HepG2 (cell line): ENCODE measurements around the gene LDLRAD4. TPM values are rescaled to one million over a fixed set of nuclear protein-coding genes. Genes with fewer than 3 reads are reported as not detected.

ENCODE experiments used
- ATF2 ChIP-seq: sonication (generic); formaldehyde crosslinking; IDR thresholded peaks from 2 replicates; pipeline ENCODE4 v1.4.0; 2020; ENCODE audit warnings: missing genetic modification reagents
- BRCA1 ChIP-seq: sonication (generic); formaldehyde crosslinking; IDR thresholded peaks from 2 replicates; pipeline ENCODE4 v1.4.0; 2020; ENCODE audit warnings: missing genetic modification reagents
- CBX1 ChIP-seq: IDR thresholded peaks from one replicate; pipeline ENCODE4 v1.6.1; 2016; ENCODE audit warnings: antibody characterized with exemption, low read depth
- DRAP1 ChIP-seq: IDR thresholded peaks from 2 replicates; pipeline ENCODE4 v1.6.1; 2016; ENCODE audit warnings: missing genetic modification reagents, missing compliant biosample characterization
- FUBP1 ChIP-seq: sonication (generic); formaldehyde crosslinking; IDR thresholded peaks from 2 replicates; pipeline ENCODE4 v1.5.1; 2020; ENCODE audit warnings: missing genetic modification reagents, mild to moderate bottlenecking, borderline replicate concordance
- GABPA ChIP-seq, 2 experiments: IDR thresholded peaks; 2 replicates each; pipeline ENCODE4 v1.6.1; 2011 to 2016; ENCODE audit warnings: low read depth in 2 of 2, low read length in 1 of 2, missing biosample characterization in 1 of 2, missing genetic modification characterization in 1 of 2
- HDAC2 ChIP-seq: sonication (generic); formaldehyde crosslinking; IDR thresholded peaks from 2 replicates; pipeline ENCODE4 v1.4.0; 2020; ENCODE audit warnings: missing genetic modification reagents
- HNF4A ChIP-seq: sonication (generic); formaldehyde crosslinking; IDR thresholded peaks from 2 replicates; pipeline ENCODE4 v1.4.0; 2020; ENCODE audit warnings: missing genetic modification reagents
- MIXL1 ChIP-seq: IDR thresholded peaks from 2 replicates; pipeline ENCODE4 v1.6.1; 2016
- MLX ChIP-seq: IDR thresholded peaks from 2 replicates; pipeline ENCODE4 v1.6.1; 2016
- MTF2 ChIP-seq: sonication (generic); formaldehyde crosslinking; IDR thresholded peaks from 2 replicates; pipeline ENCODE4 v1.5.0; 2020; ENCODE audit warnings: missing genetic modification reagents, borderline replicate concordance
- RBM39 ChIP-seq: fragments of 200-400 bp; formaldehyde crosslinking; IDR thresholded peaks from one replicate; pipeline ENCODE4 v1.6.1; 2018; ENCODE audit warnings: antibody characterized with exemption, mild to moderate bottlenecking, low read depth, low read length; ENCODE audit not compliant: poor library complexity, severe bottlenecking
- SSRP1 ChIP-seq: IDR thresholded peaks from 2 replicates; pipeline ENCODE4 v1.6.1; 2016; ENCODE audit warnings: control low read depth
- TFDP2 ChIP-seq: sonication (generic); formaldehyde crosslinking; IDR thresholded peaks from 2 replicates; pipeline ENCODE4 v1.4.0; 2020; ENCODE audit warnings: missing genetic modification reagents
- TOE1 ChIP-seq: sonication (generic); formaldehyde crosslinking; IDR thresholded peaks from 2 replicates; pipeline ENCODE4 v1.4.0; 2020; ENCODE audit warnings: mild to moderate bottlenecking, missing genetic modification reagents
- XBP1 ChIP-seq: sonication (generic); formaldehyde crosslinking; IDR thresholded peaks from 2 replicates; pipeline ENCODE4 v1.5.0; 2020; ENCODE audit warnings: missing genetic modification reagents
- ZBTB33 ChIP-seq: sonication (generic); formaldehyde crosslinking; IDR thresholded peaks from 2 replicates; pipeline ENCODE4 v1.4.0; 2020; ENCODE audit warnings: missing genetic modification reagents
- ZBTB7B ChIP-seq: sonication (generic); formaldehyde crosslinking; IDR thresholded peaks from 2 replicates; pipeline ENCODE4 v1.4.0; 2020; ENCODE audit warnings: missing genetic modification reagents
- ZEB1 ChIP-seq: IDR thresholded peaks from 2 replicates; pipeline ENCODE4 v1.6.1; 2012; ENCODE audit warnings: mild to moderate bottlenecking, low read depth, inconsistent platforms; ENCODE audit not compliant: insufficient replicate concordance
- ZMYM2 ChIP-seq: sonication (generic); formaldehyde crosslinking; IDR thresholded peaks from 2 replicates; pipeline ENCODE4 v1.8.0; 2022; ENCODE audit warnings: mild to moderate bottlenecking, missing genetic modification reagents
- ZNF382 ChIP-seq: sonication (generic); formaldehyde crosslinking; IDR thresholded peaks from 2 replicates; pipeline ENCODE4 v1.5.0; 2020; ENCODE audit warnings: missing genetic modification reagents, mild to moderate bottlenecking, borderline replicate concordance
- ZNF569 ChIP-seq: sonication (generic); formaldehyde crosslinking; IDR thresholded peaks from 2 replicates; pipeline ENCODE4 v1.5.0; 2020; ENCODE audit warnings: mild to moderate bottlenecking, missing genetic modification reagents, moderate library complexity, borderline replicate concordance
- ZSCAN29 ChIP-seq: sonication (generic); formaldehyde crosslinking; conservative IDR thresholded peaks from 2 replicates; pipeline ENCODE4 v1.4.0; 2020; ENCODE audit warnings: mild to moderate bottlenecking, missing genetic modification reagents
- ZSCAN31 ChIP-seq: sonication (generic); formaldehyde crosslinking; IDR thresholded peaks from 2 replicates; pipeline ENCODE4 v1.5.0; 2020; ENCODE audit warnings: low read depth, mild to moderate bottlenecking, missing genetic modification reagents
- polyA plus RNA-seq, 8 experiments: library from polyadenylated mRNA; depleted of rRNA in 3 of 8; stranded (reverse) in 7 of 8; unstranded in 1 of 8; fragments of >200 nt; fragmentation: Illumina TruSeq in 4 of 8; extraction: Trizol in 4 of 8; gene quantifications; 2 replicates each; pipeline versions ENCODE4 v1.2.1 to v1.2.3, GENCODE V29; 2011 to 2016; ENCODE audit warnings: low read depth in 4 of 8, missing spikeins in 1 of 8, mixed read lengths in 1 of 8; ENCODE audit not compliant: insufficient read depth in 1 of 8
- total RNA-seq, 5 experiments: library from RNA; depleted of rRNA; stranded (reverse); fragments of >200 nt; fragmentation: Illumina TruSeq; extraction: Trizol; gene quantifications; 2 replicates each; pipeline ENCODE4 v1.2.3, GENCODE V29; 2016; ENCODE audit warnings: low read depth in 1 of 5

LDLRAD4 gene
- total and polyA plus RNA-seq, 2 of the 13 experiments (the other 11 are each of a cell fraction or from before 2014, with no cell fraction given): 13.6 to 20.9 TPM

GRCh38 chr18:13179566-13180113 is 38.9 kb upstream of the LDLRAD4 start (continued):
- peak; percentile 90 for TF ChIP-seq ATF2
- peak; percentile 59; the same call in 1 of the 2 replicates for TF ChIP-seq ZBTB7B (CRISPR knock-in tag)
- TF ChIP-seq FUBP1 (CRISPR knock-in tag): no peak
- TF ChIP-seq GABPA (IDR thresholded peaks at IDR 0.05; ENCODE audit: low read depth, low read length): no peak
- peak; percentile 26; the same call in 1 of the 2 replicates for TF ChIP-seq GABPA (CRISPR knock-in tag; IDR thresholded peaks at IDR 0.05; ENCODE audit: low read depth)
- peak; percentile 84 for TF ChIP-seq MIXL1 (CRISPR knock-in tag)
- TF ChIP-seq TOE1 (CRISPR knock-in tag): no peak
- 0 out of 2 replicates have a peak, but pooled peaks have one; percentile 31 for TF ChIP-seq ZSCAN31 (CRISPR knock-in tag)
- TF ChIP-seq ZMYM2 (CRISPR knock-in tag): no peak
- no peak for TF ChIP-seq ZNF569 (CRISPR knock-in tag)
- peak; percentile 60 for TF ChIP-seq CBX1
- peak; percentile 55; the same call in 1 of the 2 replicates for TF ChIP-seq DRAP1
- no peak for TF ChIP-seq ZSCAN29 (CRISPR knock-in tag)
- no peak for TF ChIP-seq RBM39
- peak; percentile 96 for TF ChIP-seq MLX (CRISPR knock-in tag)
- TF ChIP-seq HDAC2 (CRISPR knock-in tag): peak; percentile 94
- no peak for TF ChIP-seq ZEB1
- TF ChIP-seq SSRP1 (CRISPR knock-in tag): no peak
- TF ChIP-seq XBP1: peak; percentile 60; the same call in 1 of the 2 replicates
- 0 out of 2 replicates have a peak, but pooled peaks have one; percentile 53 for TF ChIP-seq BRCA1 (CRISPR knock-in tag)
- TF ChIP-seq MTF2 (CRISPR knock-in tag): no peak
- TF ChIP-seq TFDP2 (CRISPR knock-in tag): peak; percentile 88
- no peak for TF ChIP-seq ZNF382 (CRISPR knock-in tag)
- TF ChIP-seq ZBTB33 (CRISPR knock-in tag): peak; percentile 51; the same call in 1 of the 2 replicates
- peak; percentile 99 for TF ChIP-seq HNF4A
